Cardiac septum (tissue), 1 donor: ENCODE data around the gene NR1H4. TPM values are rescaled to one million over a fixed set of nuclear protein-coding genes. Genes with fewer than 3 reads are reported as not detected.
"Not testable (repeated sequence)": the region's sequence is repeated elsewhere in the genome, so short reads cannot be mapped to it uniquely, and the experiment has no call there.

Experiments
- DNase-seq: peaks from one replicate; pipeline ENCODE4 v3.0.0-alpha.2; 2020; ENCODE audit warnings: low spot score
- intact Hi-C: fragments of 100-400 bp; cut with DNase I; formaldehyde crosslinking; loops from one replicate; pipeline ENCODE4 v1.14.0; 2022
- long read RNA-seq: library from polyadenylated mRNA; unstranded; transcript quantifications from one replicate; pipeline ENCODE4 v2.0.0, GENCODE V29; 2021
- total RNA-seq: library from RNA; stranded (reverse); fragmentation: NEBNext Ultra II Directional; extraction: Animal tissue kit (Norgen Biotek cat#: 25700); gene quantifications from one replicate; pipeline ENCODE4 v1.2.1, GENCODE V29; 2021
- donor health status: DM: no; HTN: no; CAD: no.

Gene NR1H4
- total RNA-seq = not detected
- long read RNA-seq = 0 reads

GRCh38 chr12:100473716-100474150 is at the start of gene NR1H4:
NR1H4 (plus strand) TSS chr12:100473866; CDS start chr12:100493324, 19,458 bp downstream.
- intact Hi-C loops = no loop called here
- DNase-seq = no peak

- intact Hi-C loops = no loop called here
- no peak for DNase-seq
Observed at GRCh38 chr12:100426145-100426544, 47.5 kb upstream of the NR1H4 start.

GRCh38 chr12:100427078-100427477 is 46.6 kb upstream of the NR1H4 start:
- intact Hi-C loops = no loop called here
- DNase-seq = no peak

GRCh38 chr12:100430251-100430650 is 43.4 kb upstream of the NR1H4 start:
- DNase-seq, intact Hi-C loops: not testable (repeated sequence)

GRCh38 chr12:100433701-100434100 is 40.0 kb upstream of the NR1H4 start:
- intact Hi-C loops = no loop called here
- DNase-seq = no peak

- DNase-seq = no peak
- intact Hi-C loops = no loop called here
Observed at GRCh38 chr12:100434177-100434576, 39.5 kb upstream of the NR1H4 start.

- DNase-seq = no peak
- intact Hi-C loops = no loop called here
Observed at GRCh38 chr12:100435957-100436356, 37.7 kb upstream of the NR1H4 start.

- DNase-seq = no peak
- intact Hi-C loops = no loop called here
Observed at GRCh38 chr12:100437038-100437841, 36.4 kb upstream of the NR1H4 start.

- intact Hi-C loops = no loop called here
- DNase-seq = no peak
Observed at GRCh38 chr12:100439797-100440196, 33.9 kb upstream of the NR1H4 start.

- intact Hi-C loops = no loop called here
- DNase-seq = no peak
Observed at GRCh38 chr12:100442403-100442802, 31.3 kb upstream of the NR1H4 start.

GRCh38 chr12:100443434-100443833 is 30.2 kb upstream of the NR1H4 start:
- intact Hi-C loops = no loop called here
- DNase-seq = no peak

GRCh38 chr12:100445081-100445481 is 28.6 kb upstream of the NR1H4 start:
- no peak for DNase-seq
- intact Hi-C loops = no loop called here

GRCh38 chr12:100447381-100447780 is 26.3 kb upstream of the NR1H4 start:
- DNase-seq = no peak
- intact Hi-C loops = no loop called here

GRCh38 chr12:100448656-100449055 is 25.0 kb upstream of the NR1H4 start:
- intact Hi-C loops = no loop called here
- DNase-seq = no peak

- intact Hi-C loops = no loop called here
- no peak for DNase-seq
Observed at GRCh38 chr12:100450735-100451134, 22.9 kb upstream of the NR1H4 start.

GRCh38 chr12:100453951-100454350 is 19.7 kb upstream of the NR1H4 start:
- intact Hi-C loops = no loop called here
- DNase-seq = no peak

- DNase-seq = no peak
- intact Hi-C loops = no loop called here
Observed at GRCh38 chr12:100455896-100456295, 17.8 kb upstream of the NR1H4 start.

GRCh38 chr12:100458191-100458590 is 15.5 kb upstream of the NR1H4 start:
- no peak for DNase-seq
- intact Hi-C loops = no loop called here

GRCh38 chr12:100460702-100461101 is 13.0 kb upstream of the NR1H4 start:
- intact Hi-C loops = no loop called here
- no peak for DNase-seq

GRCh38 chr12:100461330-100461973 is 12.2 kb upstream of the NR1H4 start:
- no peak for DNase-seq
- intact Hi-C loops = no loop called here

- DNase-seq = no peak
- intact Hi-C loops = no loop called here
Observed at GRCh38 chr12:100463661-100464060, 10.0 kb upstream of the NR1H4 start.
